ENCODE measurements around the gene MMP2. TPM values are rescaled to one million over a fixed set of nuclear protein-coding genes. Genes with fewer than 3 reads are reported as not detected.
A peak's percentile ranks its signal among the peaks of the same experiment; 100 is the strongest.

MMP2 gene
- total RNA-seq, 1 donor from 2014 or later, result 5.4 TPM

DNA sequence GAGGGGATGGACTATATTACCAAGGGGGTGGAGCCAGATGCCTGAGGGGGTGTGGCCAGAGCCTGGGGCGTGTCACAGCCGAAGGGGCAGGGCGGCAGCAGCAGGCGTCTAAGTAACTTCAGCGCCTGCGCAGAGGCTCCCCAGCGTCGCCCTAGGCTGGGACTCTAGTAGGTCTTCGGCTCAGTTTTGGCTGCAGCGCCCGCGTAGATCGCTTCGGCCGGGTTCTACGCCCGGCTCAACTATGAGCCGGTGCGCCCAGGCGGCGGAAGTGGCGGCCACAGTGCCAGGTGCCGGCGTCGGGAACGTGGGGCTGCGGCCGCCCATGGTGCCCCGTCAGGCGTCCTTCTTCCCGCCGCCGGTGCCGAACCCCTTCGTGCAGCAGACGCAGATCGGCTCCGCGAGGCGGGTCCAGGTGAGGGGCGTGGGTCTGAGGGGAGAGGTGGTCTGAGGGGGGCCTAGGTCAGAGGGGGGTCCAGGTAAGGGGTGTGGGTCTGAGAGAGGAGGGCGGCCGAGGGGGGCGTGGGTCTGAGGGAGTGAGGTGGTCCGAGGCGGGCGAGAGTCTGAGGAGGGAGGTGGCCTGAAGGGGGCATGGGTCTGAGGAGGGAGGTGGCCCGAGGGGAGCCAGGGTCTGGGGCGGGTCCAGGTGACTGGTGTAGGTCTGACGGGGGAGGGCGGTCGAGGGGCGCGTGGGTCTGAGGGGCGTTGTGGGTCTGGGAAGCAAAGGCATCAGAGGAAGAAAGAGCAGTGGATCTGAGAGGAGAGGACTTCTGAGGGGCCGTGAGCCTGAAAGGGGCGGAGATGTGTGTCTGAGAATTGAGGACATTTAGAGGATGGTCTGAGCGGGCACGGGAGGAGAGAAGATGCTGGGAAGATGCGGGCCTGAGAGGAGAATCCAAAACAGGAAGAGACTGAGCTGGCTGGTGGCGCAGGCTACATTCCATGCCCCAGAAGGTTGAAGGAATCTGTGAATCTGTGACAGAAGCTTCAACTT is 30.2 kb downstream of the MMP2 start, which contains the start of gene LPCAT2:
Gene LPCAT2, plus strand, starts transcription at position 132 of the 991 bp plus-strand sequence. Its CDS starts 110 bp downstream, at position 242.
- ATAC-seq, result peak; percentile 98
- peak; percentile 81 for DNase-seq (ENCODE audit: low spot score)

DNA sequence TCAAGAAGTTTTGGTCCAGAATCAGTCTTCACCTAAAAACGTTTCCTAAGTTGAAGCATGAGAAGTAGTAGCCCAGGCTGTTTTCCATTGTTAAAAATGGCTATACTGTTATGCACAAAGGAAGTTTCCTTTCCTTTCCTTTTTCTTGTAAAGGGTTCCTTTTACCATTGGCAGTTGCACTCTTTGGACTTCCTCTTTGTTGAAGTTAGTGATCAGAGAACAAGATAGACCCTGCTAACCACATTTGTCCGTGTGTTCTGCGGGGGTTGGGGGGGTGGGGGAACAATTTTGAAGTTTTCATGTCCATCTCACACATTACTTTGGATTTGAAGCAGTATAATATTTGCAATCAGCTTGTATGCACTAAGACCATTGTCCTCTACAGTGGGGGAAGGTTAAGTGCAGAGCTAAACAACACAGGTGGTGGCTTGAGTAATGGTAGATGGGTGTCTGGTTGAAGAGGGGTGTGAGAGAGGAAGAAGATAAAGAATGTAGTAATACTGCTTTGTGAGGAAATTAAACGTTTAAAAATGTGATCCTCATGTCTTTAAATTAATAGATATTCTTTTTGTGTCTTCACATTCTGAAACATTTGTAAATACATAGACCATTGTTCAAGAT is 31.3 kb downstream of the MMP2 start:
- ATAC-seq, result no peak
- DNase-seq (ENCODE audit: low spot score), result no peak

DNA sequence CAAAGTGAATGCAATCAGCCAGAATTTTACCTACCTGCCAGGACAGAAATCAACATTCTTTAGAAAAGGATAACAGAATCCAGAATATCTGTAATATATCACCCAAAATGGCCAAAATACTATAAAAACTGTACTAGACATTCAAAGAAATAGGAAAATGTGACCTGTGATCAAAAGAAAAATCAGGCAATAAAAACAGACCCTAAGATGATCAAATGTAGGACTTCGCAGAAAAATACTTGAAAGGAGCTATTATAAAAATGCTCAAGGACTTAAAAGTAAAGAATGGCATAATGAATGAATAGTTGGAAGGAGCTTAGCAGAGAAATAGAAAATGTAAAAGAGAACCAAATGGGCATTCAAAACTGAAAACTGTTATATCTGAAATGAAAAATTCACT is 33.9 kb downstream of the MMP2 start:
- no peak for ATAC-seq
- DNase-seq (ENCODE audit: low spot score), result no peak

DNA sequence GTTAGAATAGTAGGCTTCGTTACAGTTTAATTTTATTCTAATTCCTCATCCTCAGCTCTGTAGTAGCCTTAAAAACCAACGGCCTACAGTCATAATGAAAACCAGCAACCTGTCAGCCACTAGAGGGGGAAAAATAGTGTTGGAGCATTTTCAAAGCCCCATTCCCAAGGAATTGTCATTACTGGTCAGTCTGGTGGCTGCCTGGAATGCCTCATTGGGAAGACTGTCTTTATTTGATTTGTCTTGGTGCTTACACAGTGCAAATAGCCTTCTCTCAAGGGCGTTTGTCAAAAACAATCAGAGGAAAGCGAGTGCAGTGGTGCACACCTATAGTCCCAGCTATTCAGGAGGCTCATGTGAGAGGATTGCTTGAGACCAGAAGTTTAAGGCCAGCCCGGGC is 34.6 kb downstream of the MMP2 start:
- DNase-seq (ENCODE audit: low spot score), result no peak
- ATAC-seq, result no peak

DNA sequence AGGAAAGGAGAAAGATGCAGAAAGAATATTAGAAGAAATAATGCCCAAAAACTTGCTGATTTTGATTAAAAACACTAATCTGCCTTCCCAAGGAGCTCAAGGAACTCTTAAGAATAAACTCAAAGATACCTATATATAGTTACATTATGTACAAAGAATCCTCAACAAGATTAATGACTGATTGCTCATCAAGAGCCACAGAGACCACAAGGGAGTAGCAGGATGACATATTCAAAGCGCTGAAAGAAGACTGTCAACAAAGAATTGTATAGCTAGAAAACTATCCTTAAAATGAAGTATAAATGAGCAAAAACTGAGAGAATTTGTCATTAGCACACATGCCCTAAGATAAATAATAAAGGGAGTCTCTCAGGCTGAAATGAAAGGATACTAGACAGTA is 36.1 kb downstream of the MMP2 start:
- DNase-seq (ENCODE audit: low spot score) (no peak), ATAC-seq (no peak)

DNA sequence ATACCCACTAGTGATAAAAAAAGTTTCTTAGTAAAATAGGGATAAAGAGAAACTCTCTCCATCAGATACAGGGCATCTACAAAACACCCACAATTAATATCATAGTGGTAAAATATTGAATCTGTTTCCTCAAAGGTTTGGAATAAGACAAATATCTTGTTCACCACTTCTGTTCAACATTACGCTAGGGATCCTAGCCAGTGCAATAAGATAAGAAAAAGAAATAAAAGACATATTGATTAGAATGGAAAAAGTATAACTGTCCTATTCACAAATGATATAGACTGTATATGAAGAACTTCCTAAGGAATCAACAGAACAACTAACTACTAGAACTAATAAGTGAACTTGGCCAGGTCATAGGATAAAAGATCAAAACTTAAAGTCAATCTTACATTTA is 42.8 kb downstream of the MMP2 start:
- no peak for DNase-seq (ENCODE audit: low spot score)
- no peak for ATAC-seq

DNA sequence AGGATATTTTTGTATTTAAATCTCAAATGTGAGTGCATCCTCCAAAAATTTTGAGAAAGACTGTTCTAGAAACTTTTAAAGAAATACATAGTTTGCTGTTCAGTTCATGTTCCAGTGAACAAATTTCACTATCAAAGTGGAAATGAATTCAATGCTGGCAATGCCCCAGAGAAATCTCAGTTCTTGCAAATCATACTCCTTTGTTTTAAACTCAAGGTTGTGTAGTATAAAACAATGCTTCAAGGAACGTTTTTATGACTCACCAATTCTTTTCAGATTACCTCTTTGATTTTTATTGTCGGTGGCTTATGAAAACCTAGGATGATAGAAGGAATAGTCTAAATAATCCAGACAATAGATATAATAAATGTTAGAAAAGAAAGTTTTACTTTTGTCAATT is 47.4 kb downstream of the MMP2 start:
- ATAC-seq, result no peak
- DNase-seq (ENCODE audit: low spot score), result no peak

DNA sequence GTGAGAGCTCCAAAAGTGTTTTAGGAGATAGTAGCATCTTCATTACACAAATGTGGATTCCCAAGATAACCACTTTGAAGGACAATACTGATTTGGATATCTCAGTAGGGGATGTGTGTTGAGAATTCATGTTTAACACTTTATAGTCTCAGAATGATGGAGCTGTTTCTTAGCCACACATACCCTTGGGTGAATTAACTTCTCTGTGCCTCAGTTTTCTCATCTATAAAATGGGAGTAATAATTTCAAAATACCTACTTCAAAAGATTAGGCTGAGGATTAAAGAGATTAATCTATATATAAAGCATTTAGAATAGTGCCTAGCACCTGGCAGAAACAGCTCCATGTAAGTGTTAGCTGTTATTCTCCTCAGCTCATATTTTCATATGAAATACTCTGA is 48.9 kb downstream of the MMP2 start:
- ATAC-seq, result no peak
- DNase-seq (ENCODE audit: low spot score), result no peak

DNA sequence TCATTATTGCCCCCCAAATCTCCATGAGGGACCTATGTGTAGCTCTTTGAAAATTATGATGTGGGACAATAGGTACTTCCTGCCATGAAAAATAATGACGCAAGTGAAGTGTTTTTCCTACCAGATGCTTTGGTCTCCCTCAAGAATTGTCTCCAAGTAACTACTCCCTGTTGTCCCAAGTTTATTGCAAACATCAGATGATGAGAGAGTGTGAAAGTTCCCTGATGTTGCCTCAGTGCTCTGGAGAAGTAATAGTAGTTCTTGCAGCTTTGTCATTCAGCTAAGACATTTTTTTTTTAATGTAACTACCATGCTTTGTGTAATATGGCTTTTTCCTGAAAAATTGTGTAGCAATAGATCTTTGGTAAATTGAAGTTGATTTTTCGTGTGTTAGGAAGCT is 50.0 kb downstream of the MMP2 start:
- DNase-seq (ENCODE audit: low spot score) (no peak), ATAC-seq (no peak)

DNA sequence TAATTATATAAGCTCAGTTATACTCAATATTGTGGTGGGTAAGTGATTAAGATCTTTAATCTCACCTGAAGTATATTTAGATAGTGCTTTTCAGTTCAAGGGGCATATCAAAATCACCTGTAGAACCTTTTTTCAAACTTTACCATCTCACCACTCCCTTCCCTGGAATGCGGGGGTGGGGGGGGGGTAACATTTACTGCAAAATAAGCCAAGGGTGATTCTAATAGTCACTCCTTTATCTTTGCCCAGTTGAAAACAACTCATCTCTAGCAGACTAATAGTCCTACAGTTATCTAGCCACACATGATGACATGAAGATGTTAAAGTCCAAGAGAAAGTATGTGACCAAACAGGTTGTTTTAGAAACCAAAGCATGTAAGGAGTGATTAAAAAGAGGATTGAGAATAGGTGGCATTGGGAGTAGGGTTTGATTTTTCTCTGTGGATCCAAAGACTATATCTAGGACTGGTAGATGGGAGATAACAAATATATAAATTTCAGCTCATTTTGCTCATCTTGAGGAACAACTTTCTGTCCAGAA is 51.4 kb downstream of the MMP2 start:
- ATAC-seq (no peak), DNase-seq (ENCODE audit: low spot score) (no peak)

DNA sequence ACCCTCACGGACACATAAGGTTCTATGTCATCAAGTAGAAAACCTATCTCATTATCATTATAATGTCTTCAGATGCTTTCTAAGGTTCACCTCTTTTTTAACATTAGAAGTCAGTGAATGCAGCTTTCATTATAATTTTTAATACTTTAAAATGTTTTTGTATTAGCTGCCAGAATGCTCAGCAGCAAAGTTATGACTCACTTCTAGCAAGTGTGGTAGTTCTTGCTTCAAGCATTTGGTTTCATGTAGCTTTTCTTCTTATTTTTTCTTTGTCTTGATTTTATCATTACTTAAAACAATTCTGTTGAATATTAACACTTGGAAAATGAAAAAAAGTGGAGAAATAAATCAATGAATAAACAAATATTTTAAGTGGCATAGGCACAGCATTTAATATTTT is 53.2 kb downstream of the MMP2 start:
- DNase-seq (ENCODE audit: low spot score) (no peak), ATAC-seq (no peak)

DNA sequence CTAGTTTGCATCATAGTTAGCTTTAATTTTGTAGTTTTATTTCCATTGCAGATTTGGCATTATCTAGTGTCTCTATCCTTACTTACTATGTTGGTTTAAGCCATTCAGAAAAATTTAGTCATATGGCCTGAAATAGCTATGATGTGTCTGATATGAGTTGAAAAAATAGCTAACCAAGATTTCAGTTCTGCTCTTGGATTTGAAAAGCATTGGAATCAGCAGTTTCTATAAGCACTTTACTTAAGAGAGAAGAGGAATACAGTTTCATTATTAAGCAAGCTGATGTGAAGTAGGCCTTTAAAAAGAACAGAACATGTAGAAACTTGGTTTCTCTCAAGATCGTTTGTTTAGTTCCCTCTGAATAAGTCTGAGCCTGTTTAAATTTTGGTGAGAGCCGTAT is 55.8 kb downstream of the MMP2 start:
- no peak for ATAC-seq
- DNase-seq (ENCODE audit: low spot score), result no peak

DNA sequence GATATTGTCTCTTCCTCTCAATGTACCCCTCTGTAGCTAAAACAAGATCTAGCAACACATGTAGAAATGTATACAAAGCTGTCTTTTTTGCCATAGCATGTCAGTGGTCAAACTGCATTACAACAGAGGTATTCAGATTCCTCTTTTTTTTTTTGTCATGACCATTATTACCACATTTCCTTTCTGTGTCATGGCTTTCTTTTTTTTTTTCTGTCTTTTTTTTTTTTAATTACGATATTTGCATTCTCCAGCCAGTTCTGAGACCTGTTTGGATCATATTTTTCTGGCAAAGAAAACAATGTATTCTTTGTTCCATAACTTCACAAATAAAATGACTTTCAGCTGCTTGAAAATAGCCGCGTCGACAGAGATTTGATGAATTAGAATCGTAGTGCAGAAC is 60.1 kb downstream of the MMP2 start:
- DNase-seq (ENCODE audit: low spot score), result no peak
- no peak for ATAC-seq

DNA sequence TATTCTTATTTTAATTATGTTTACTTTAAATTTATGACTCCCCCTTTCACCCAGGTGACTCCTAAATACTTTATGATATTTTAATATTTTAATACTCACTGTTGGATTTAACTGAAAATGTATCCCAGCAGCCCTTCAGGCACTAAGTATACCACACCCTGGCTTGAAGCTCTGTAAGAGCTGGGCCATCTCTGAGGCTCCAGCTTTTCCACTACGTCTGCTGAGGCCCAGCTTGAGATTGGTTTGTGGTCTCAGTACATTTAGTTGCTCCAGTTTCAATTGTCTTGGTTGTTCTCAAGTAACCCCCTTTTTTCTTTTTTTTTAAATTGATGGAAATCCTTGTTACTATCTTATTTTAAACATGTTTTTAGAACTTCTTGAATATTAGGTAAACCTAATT is 60.5 kb downstream of the MMP2 start:
- DNase-seq (ENCODE audit: low spot score), result no peak
- ATAC-seq, result no peak

DNA sequence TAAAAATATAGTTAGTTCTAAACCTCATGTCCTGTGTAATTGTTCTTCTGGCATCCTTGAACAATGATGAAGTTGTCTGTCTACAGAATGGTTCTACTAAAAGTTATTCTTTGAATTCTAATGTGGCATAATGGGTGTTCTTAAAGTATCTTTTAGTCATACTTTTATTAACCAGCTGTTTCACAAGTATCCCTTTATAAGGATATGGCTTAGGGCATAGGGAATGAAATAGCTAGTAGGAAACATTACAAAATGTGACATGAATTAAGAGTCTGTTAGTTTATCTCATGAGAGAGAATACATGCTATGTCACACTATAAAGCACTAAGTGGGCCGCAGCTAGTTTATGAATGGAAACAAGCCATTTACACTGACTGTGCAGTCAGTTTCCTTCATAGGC is 61.2 kb downstream of the MMP2 start:
- ATAC-seq (no peak), DNase-seq (ENCODE audit: low spot score) (no peak)

DNA sequence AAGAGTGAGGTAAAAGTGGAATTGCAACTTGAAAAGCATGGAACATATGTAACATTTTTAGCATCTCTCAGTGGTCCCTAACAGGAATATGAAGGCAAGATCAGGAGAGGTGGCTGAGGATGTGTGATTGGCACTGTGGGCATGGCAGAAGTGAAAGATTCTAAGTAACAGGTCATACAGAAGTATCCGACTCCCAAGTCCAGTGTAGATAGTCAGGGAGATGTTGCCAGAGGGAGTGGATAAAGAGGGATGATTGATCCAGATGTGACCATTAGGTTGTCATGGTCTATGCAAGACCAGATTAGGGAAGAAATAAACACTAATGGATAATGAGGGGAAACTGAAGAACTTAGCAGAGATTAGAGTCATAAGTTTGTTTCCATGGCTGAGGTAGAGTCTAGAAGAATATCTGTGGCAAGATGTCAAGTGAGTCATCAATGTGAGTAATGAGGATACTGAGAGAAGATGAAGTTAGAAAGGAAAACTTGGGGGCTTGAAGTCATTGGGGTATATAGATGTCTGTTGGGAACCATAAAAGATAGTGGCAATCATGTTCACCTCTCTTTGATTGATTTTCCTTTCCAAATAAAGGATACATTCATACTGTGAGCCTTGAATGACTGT is 63.6 kb downstream of the MMP2 start:
- DNase-seq (ENCODE audit: low spot score), result no peak
- ATAC-seq, result no peak

DNA sequence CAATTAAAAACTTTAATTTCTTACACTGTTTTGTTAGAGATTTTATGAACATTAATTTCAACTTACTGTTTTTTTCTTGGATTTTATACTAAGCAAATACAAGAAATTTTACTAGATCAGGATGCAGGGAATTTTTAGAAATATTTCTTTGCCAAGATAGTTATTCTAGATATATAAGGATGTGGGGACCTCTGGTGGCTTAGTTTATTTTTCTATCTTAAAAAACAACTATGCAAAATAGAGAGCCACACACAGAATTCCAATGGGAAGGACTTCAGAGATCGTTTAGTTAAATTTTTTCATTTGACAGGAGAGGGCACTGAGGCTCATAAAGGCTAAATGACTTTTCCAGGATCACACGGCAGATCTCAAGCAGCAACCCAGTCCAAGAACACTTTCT is 64.5 kb downstream of the MMP2 start:
- ATAC-seq (peak; percentile 85), DNase-seq (ENCODE audit: low spot score) (no peak)

DNA sequence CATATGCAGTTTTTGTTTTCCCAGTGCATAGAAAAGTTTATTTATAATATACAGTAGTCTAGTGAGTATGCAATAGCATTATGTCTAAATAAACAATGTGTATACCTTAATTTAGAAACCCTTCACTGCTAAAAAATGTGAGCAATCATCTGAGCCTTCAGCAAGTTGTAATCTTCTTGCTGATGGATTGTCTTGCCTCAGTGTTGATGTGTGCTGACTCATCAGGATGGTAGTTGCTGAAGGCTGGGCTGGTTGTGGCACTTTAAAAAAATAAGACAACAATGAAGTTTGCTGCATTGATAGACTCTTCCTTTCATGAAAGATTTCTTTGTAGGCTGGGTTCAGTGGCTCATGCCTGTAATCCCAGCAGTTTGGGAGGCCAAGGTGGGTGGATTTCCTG is 73.6 kb downstream of the MMP2 start:
- ATAC-seq (no peak), DNase-seq (ENCODE audit: low spot score) (no peak)

DNA sequence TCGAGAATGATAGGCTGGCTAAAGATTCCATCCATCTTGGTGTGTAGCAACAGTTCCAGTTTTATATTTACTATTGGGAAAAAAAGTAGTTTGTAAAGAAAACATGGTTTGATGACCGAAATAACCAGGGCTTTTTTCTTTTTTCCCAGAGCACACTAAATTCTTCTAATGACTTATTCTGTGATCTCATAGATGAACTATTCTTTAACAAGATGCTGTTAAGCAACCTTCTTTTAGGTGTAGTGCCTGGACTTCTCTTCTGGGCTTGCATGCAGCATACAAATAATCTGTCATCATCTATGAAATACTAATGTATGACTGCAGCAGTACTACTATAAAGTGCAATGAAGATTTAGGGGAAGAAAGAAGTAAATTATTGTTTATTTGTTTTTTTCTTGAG is 76.4 kb downstream of the MMP2 start:
- DNase-seq (ENCODE audit: low spot score) (no peak), ATAC-seq (no peak)
